ELR (cell line): ENCODE measurements around the gene CDC42BPA.
A peak's percentile ranks its signal among the peaks of the same experiment; 100 is the strongest.

ENCODE experiments used
- DNase-seq: peaks from one replicate; pipeline ENCODE4 v3.0.0-alpha.2; 2015; ENCODE audit warnings: low read depth

CDC42BPA gene

GRCh38 chr1:226980565-226981385 is 337.5 kb downstream of the CDC42BPA start:
- no peak for DNase-seq

GRCh38 chr1:226980122-226980560 is 338.2 kb downstream of the CDC42BPA start:
- DNase-seq = no peak

GRCh38 chr1:226979517-226980121 is 338.7 kb downstream of the CDC42BPA start:
- no peak for DNase-seq

- DNase-seq = no peak
Measured at GRCh38 chr1:226979115-226979516, 339.2 kb downstream of the CDC42BPA start.

GRCh38 chr1:226978432-226979114 is 339.7 kb downstream of the CDC42BPA start:
- DNase-seq = no peak

- DNase-seq = no peak
Measured at GRCh38 chr1:226977643-226978431, 340.5 kb downstream of the CDC42BPA start.

- no peak for DNase-seq
Measured at GRCh38 chr1:226976978-226977642, 341.2 kb downstream of the CDC42BPA start.

- DNase-seq = no peak
Measured at GRCh38 chr1:226976276-226976977, 341.9 kb downstream of the CDC42BPA start.

GRCh38 chr1:226975259-226976250 is 342.7 kb downstream of the CDC42BPA start:
- no peak for DNase-seq

GRCh38 chr1:226974544-226975258 is 343.6 kb downstream of the CDC42BPA start:
- DNase-seq = no peak

GRCh38 chr1:226973898-226974543 is 344.3 kb downstream of the CDC42BPA start:
- no peak for DNase-seq

GRCh38 chr1:226973371-226973897 is 344.9 kb downstream of the CDC42BPA start:
- no peak for DNase-seq

GRCh38 chr1:226972931-226973330 is 345.4 kb downstream of the CDC42BPA start:
- no peak for DNase-seq

GRCh38 chr1:226971765-226972164 is 346.5 kb downstream of the CDC42BPA start:
- DNase-seq = no peak

GRCh38 chr1:226967665-226968064 is 350.6 kb downstream of the CDC42BPA start:
- DNase-seq = peak; percentile 31

GRCh38 chr1:226966683-226967082 is 351.6 kb downstream of the CDC42BPA start:
- no peak for DNase-seq

- DNase-seq = no peak
Measured at GRCh38 chr1:226965581-226966440, 352.5 kb downstream of the CDC42BPA start.
